Measurements from ENCODE around the gene MAEA.

Gene MAEA

GRCh38 chr4:1349359-1350168, 59.9 kb downstream of the MAEA start:
- H3K9ac ChIP-seq (ENCODE audit: low read length), result no peak overlapping the region
- peaks cover 4% of the 10 kb centered on the region for H3K4me1 ChIP-seq (ENCODE audit: control insufficient read depth, low read depth, low read length)
- H3K27me3 ChIP-seq (ENCODE audit: control insufficient read depth, insufficient read depth, low read length), result no peaks in the 10 kb centered on the region
- no peak overlapping the region for H3K4me3 ChIP-seq (ENCODE audit: low read length)
- H3K27ac ChIP-seq (ENCODE audit: low read length), result no peak overlapping the region
- peaks cover 7% of the 10 kb centered on the region for H3K36me3 ChIP-seq (ENCODE audit: control insufficient read depth, low read depth, low read length)
- H3K9me3 ChIP-seq (ENCODE audit: control insufficient read depth, low read depth, low read length), result no peaks in the 10 kb centered on the region

GRCh38 chr4:1350169-1350520, 60.5 kb downstream of the MAEA start:
- Histone ChIP-seq H3K9ac (ENCODE audit: low read length) (no peak overlapping the region), H3K4me1 (ENCODE audit: control insufficient read depth, low read depth, low read length) (peaks cover 4% of the 10 kb centered on the region), H3K27ac (ENCODE audit: low read length) (no peak overlapping the region), H3K4me3 (ENCODE audit: low read length) (no peak overlapping the region), H3K9me3 (ENCODE audit: control insufficient read depth, low read depth, low read length) (no peaks in the 10 kb centered on the region), H3K36me3 (ENCODE audit: control insufficient read depth, low read depth, low read length) (peaks cover 10% of the 10 kb centered on the region), H3K27me3 (ENCODE audit: control insufficient read depth, insufficient read depth, low read length) (no peaks in the 10 kb centered on the region)

GRCh38 chr4:1351854-1352566, 62.3 kb downstream of the MAEA start:
- Histone ChIP-seq H3K4me3 (ENCODE audit: low read length) (no peak overlapping the region), H3K36me3 (ENCODE audit: control insufficient read depth, low read depth, low read length) (peaks cover 12% of the 10 kb centered on the region), H3K27ac (ENCODE audit: low read length) (no peak overlapping the region), H3K9ac (ENCODE audit: low read length) (no peak overlapping the region), H3K9me3 (ENCODE audit: control insufficient read depth, low read depth, low read length) (no peaks in the 10 kb centered on the region), H3K4me1 (ENCODE audit: control insufficient read depth, low read depth, low read length) (peaks cover 4% of the 10 kb centered on the region), H3K27me3 (ENCODE audit: control insufficient read depth, insufficient read depth, low read length) (no peaks in the 10 kb centered on the region)

GRCh38 chr4:1352567-1352900, 62.8 kb downstream of the MAEA start:
- H3K9ac ChIP-seq (ENCODE audit: low read length), result no peak overlapping the region
- H3K27me3 ChIP-seq (ENCODE audit: control insufficient read depth, insufficient read depth, low read length), result no peaks in the 10 kb centered on the region
- peaks cover 4% of the 10 kb centered on the region for H3K4me1 ChIP-seq (ENCODE audit: control insufficient read depth, low read depth, low read length)
- peaks cover 12% of the 10 kb centered on the region for H3K36me3 ChIP-seq (ENCODE audit: control insufficient read depth, low read depth, low read length)
- H3K4me3 ChIP-seq (ENCODE audit: low read length), result no peak overlapping the region
- H3K27ac ChIP-seq (ENCODE audit: low read length), result no peak overlapping the region
- H3K9me3 ChIP-seq (ENCODE audit: control insufficient read depth, low read depth, low read length), result no peaks in the 10 kb centered on the region

GRCh38 chr4:1353186-1354055, 63.7 kb downstream of the MAEA start:
- peaks cover 12% of the 10 kb centered on the region for H3K36me3 ChIP-seq (ENCODE audit: control insufficient read depth, low read depth, low read length)
- H3K27me3 ChIP-seq (ENCODE audit: control insufficient read depth, insufficient read depth, low read length), result no peaks in the 10 kb centered on the region
- no peak overlapping the region for H3K27ac ChIP-seq (ENCODE audit: low read length)
- H3K9ac ChIP-seq (ENCODE audit: low read length), result no peak overlapping the region
- H3K9me3 ChIP-seq (ENCODE audit: control insufficient read depth, low read depth, low read length), result no peaks in the 10 kb centered on the region
- H3K4me3 ChIP-seq (ENCODE audit: low read length), result no peak overlapping the region
- no peaks in the 10 kb centered on the region for H3K4me1 ChIP-seq (ENCODE audit: control insufficient read depth, low read depth, low read length)

GRCh38 chr4:1354136-1354982, 64.7 kb downstream of the MAEA start:
- peaks cover 12% of the 10 kb centered on the region for H3K36me3 ChIP-seq (ENCODE audit: control insufficient read depth, low read depth, low read length)
- no peaks in the 10 kb centered on the region for H3K9me3 ChIP-seq (ENCODE audit: control insufficient read depth, low read depth, low read length)
- H3K4me3 ChIP-seq (ENCODE audit: low read length), result no peak overlapping the region
- H3K9ac ChIP-seq (ENCODE audit: low read length), result no peak overlapping the region
- H3K27ac ChIP-seq (ENCODE audit: low read length), result no peak overlapping the region
- no peaks in the 10 kb centered on the region for H3K4me1 ChIP-seq (ENCODE audit: control insufficient read depth, low read depth, low read length)
- no peaks in the 10 kb centered on the region for H3K27me3 ChIP-seq (ENCODE audit: control insufficient read depth, insufficient read depth, low read length)

GRCh38 chr4:1354983-1355275, 65.2 kb downstream of the MAEA start:
- no peaks in the 10 kb centered on the region for H3K4me1 ChIP-seq (ENCODE audit: control insufficient read depth, low read depth, low read length)

GRCh38 chr4:1355378-1355777, 65.7 kb downstream of the MAEA start:
- Histone ChIP-seq H3K4me1 (ENCODE audit: control insufficient read depth, low read depth, low read length) (no peaks in the 10 kb centered on the region), H3K27ac (ENCODE audit: low read length) (no peak overlapping the region), H3K9ac (ENCODE audit: low read length) (no peak overlapping the region), H3K36me3 (ENCODE audit: control insufficient read depth, low read depth, low read length) (peaks cover 9% of the 10 kb centered on the region), H3K27me3 (ENCODE audit: control insufficient read depth, insufficient read depth, low read length) (no peaks in the 10 kb centered on the region), H3K9me3 (ENCODE audit: control insufficient read depth, low read depth, low read length) (no peaks in the 10 kb centered on the region), H3K4me3 (ENCODE audit: low read length) (no peak overlapping the region)

More at GRCh38 chr4:1354983-1355275, 65.2 kb downstream of the MAEA start:
- H3K4me3 ChIP-seq (ENCODE audit: low read length), result no peak overlapping the region
- no peaks in the 10 kb centered on the region for H3K9me3 ChIP-seq (ENCODE audit: control insufficient read depth, low read depth, low read length)
- peaks cover 9% of the 10 kb centered on the region for H3K36me3 ChIP-seq (ENCODE audit: control insufficient read depth, low read depth, low read length)
- no peaks in the 10 kb centered on the region for H3K27me3 ChIP-seq (ENCODE audit: control insufficient read depth, insufficient read depth, low read length)
- H3K27ac ChIP-seq (ENCODE audit: low read length), result no peak overlapping the region
- H3K9ac ChIP-seq (ENCODE audit: low read length), result no peak overlapping the region

- Histone ChIP-seq H3K27me3 (ENCODE audit: control insufficient read depth, insufficient read depth, low read length) (no peaks in the 10 kb centered on the region), H3K4me3 (ENCODE audit: low read length) (no peak overlapping the region), H3K4me1 (ENCODE audit: control insufficient read depth, low read depth, low read length) (no peaks in the 10 kb centered on the region), H3K9ac (ENCODE audit: low read length) (no peak overlapping the region), H3K36me3 (ENCODE audit: control insufficient read depth, low read depth, low read length) (peaks cover 9% of the 10 kb centered on the region), H3K27ac (ENCODE audit: low read length) (no peak overlapping the region), H3K9me3 (ENCODE audit: control insufficient read depth, low read depth, low read length) (no peaks in the 10 kb centered on the region)
Measured at GRCh38 chr4:1356181-1356998, 66.7 kb downstream of the MAEA start.

- Histone ChIP-seq H3K27ac (ENCODE audit: low read length) (no peak overlapping the region), H3K9me3 (ENCODE audit: control insufficient read depth, low read depth, low read length) (no peaks in the 10 kb centered on the region), H3K27me3 (ENCODE audit: control insufficient read depth, insufficient read depth, low read length) (no peaks in the 10 kb centered on the region), H3K4me1 (ENCODE audit: control insufficient read depth, low read depth, low read length) (no peaks in the 10 kb centered on the region), H3K9ac (ENCODE audit: low read length) (no peak overlapping the region), H3K4me3 (ENCODE audit: low read length) (no peak overlapping the region), H3K36me3 (ENCODE audit: control insufficient read depth, low read depth, low read length) (peaks cover 7% of the 10 kb centered on the region)
Measured at GRCh38 chr4:1357356-1358248, 67.9 kb downstream of the MAEA start.

All from iPS-18a (cell line).